Measurements from ENCODE around the gene COL4A2.

- no peak for TF ChIP-seq GATA3 (IDR thresholded peaks at IDR 0.05; ENCODE audit: low read depth, low read length)
- no peak for TF ChIP-seq GATA2 (IDR thresholded peaks at IDR 0.05; ENCODE audit: low read depth, low read length)
Observed at GRCh38 chr13:110465696-110466095, 158.6 kb downstream of the COL4A2 start.

Data from SH-SY5Y (cell line).